Fibroblast of villous mesenchyme (primary cell): Measurements from ENCODE around the gene NUCKS1. TPM values are rescaled to one million over a fixed set of nuclear protein-coding genes. Genes with fewer than 3 reads are reported as not detected.
A peak's percentile ranks its signal among the peaks of the same experiment; 100 is the strongest.

Source experiments
- DNase-seq: peaks from one replicate; pipeline ENCODE4 v3.0.0-alpha.2; 2010; ENCODE audit warnings: low read depth
- H3K4me3 ChIP-seq: 2 replicates; pipeline ENCODE4 v1.5.1; 2011; ENCODE audit warnings: low read depth, mild to moderate bottlenecking, low read length
- CTCF ChIP-seq: IDR thresholded peaks from 2 replicates; pipeline ENCODE4 v1.5.1; 2012; ENCODE audit warnings: low read depth, mild to moderate bottlenecking, low read length; ENCODE audit not compliant: insufficient read depth
- total RNA-seq: library from RNA; depleted of rRNA; stranded (reverse); fragments of >200 nt; gene quantifications from 2 replicates; pipeline ENCODE4 v1.2.3, GENCODE V29; 2012

The NUCKS1 gene
- total RNA-seq, 1 donor, result 233 TPM

DNA sequence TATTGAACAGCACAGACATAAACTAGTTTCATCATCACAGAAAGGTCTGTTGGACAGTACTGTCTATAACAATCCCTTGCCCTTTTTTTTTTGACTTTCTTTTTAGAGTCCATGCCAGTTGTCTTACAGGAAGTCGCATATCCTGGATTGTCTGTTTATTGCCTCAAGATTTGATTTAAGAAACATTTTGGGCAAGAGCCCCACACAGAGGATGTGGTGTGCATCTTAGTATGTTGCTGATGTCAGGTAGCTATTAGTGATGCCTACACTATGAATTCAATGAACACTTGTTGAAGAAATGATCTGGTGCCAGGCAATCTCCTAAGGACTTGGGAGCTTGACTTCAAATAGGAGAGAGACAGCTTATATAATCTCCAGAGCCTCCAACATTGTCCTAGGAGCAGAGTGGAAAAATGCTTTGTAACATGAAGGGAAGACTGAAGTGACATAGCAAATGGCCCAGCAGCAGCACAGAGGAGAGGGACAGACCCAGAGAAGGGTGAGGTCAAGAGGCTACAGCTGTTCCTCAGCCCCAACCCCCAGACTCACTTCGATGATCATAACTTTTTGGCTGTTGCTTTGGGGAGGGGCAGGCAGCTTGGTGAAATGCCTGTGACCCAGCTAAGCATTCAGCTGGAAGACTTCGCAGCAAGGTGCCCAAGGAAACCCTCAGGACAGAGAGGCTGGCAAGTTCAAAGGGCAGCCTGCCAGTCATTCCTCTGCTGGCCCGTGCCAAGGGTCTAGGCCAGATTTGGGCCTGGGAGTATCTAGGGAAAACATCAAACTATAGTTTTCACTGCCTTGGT lies 32.8 kb upstream of the NUCKS1 start:
- no peak for DNase-seq
- no peak for TF ChIP-seq CTCF
- no peak overlapping the region for H3K4me3 ChIP-seq

GRCh38 chr1:205780335-205780734 lies 30.4 kb upstream of the NUCKS1 start:
- no peak for TF ChIP-seq CTCF
- no peak overlapping the region for H3K4me3 ChIP-seq

GRCh38 chr1:205777994-205778393 lies 28.0 kb upstream of the NUCKS1 start:
- DNase-seq, result no peak
- no peak overlapping the region for H3K4me3 ChIP-seq

More at GRCh38 chr1:205780335-205780734, 30.4 kb upstream of the NUCKS1 start:
- no peak for DNase-seq

DNA sequence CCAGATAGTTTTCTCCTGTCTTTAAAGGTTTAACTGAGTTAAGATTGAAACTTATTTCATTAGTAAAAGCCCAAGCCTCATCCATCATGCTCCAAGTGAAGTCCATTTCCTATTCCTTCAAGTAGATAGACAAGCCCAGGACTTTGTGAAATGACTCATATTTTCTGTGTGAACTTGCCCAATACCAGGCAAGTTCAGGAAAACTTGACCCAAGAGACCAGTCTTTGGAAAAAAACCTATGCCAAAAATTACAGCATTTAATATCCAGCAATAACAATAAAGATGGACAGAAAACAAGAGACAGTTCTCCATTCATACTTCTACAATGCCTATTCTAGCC lies 25.7 kb upstream of the NUCKS1 start:
- TF ChIP-seq CTCF, result no peak
- H3K4me3 ChIP-seq, result peak overlapping the region; percentile 85
- DNase-seq, result peak; percentile 70

More at GRCh38 chr1:205777994-205778393, 28.0 kb upstream of the NUCKS1 start:
- no peak for TF ChIP-seq CTCF

DNA sequence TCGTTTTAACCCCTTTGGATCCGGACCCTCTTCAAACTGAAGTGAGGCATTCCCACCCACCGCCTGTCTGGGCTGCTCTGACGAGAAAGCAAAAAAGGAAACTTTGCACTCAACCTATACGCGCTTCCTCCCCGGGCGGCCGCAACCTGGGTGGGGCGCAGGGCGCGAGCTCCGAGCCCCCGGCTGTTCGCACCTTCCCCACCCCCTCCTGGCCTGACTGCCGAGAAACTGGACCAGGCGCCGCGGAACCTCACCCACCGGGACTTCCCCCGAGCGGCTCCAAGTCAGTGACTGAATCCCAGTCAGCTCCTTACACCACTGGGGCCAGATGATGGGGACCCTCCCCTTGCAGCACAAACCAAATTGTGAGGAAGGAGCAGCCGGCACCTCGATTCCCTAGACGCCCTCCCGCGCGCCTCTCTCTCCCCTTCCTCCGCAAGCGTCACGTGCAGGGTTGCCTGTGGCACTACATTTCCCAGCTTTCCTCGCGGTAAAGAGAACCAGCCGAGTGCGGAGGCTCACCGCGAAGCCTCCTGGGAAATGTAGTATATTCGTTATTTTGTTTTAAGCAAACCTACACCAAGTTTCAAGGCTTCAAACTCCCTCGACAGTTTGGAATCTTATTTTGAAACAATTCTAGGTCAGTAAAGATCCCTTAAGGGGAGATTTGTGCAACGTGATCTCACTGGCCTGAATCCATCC lies 25.2 kb upstream of the NUCKS1 start, which contains the start of gene RAB29:
TSS of gene RAB29 (minus strand) at position 468 of the 702 bp plus-strand sequence. CDS start 526 bp downstream, outside the sequence.
- no peak for TF ChIP-seq CTCF
- peak; percentile 79 for DNase-seq
- peak within 1 kb of the TSS; percentile 85 for H3K4me3 ChIP-seq

DNA sequence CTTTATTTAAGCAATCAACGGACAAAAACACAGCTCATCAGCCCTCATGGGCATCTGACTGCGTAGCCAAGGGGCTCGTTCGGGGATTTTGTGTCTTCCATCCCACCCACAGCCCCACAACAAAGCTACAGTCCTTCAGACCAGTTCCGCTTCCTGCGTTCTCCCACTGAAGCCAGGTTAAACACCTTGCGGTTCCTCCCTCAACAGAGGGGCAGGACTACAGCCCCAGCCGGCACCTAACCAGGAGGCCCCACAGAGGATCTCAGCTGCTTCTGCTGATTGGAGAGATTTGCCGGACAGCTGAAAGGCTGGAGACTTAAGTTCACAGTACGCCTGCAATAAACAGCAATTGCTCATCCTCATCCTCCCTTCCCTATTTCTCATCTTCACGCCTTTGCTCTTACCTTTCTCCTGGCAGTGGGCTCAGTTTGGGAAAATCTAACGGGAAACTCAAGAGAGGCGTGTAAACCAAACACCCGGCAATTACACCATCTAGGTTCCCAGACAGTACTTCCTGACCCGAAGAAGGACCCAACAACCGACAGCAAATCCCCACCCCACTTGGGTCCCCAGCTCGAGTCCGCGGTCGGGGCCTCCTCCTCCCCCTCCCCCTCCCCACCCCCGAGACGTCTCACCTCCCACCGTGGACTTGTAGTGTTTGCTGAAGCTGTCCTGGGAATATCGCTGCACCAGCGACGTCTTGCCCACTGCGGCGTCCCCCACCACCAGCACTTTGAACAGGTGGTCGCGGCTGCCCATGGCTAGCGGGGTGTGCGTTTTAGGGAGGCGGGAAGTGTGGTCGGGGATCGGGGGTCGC lies 24.4 kb upstream of the NUCKS1 start:
- no peak for TF ChIP-seq CTCF
- H3K4me3 ChIP-seq, result peak overlapping the region; percentile 85
- peak; percentile 17 for DNase-seq
